Measurements from ENCODE around the gene SRGAP1.

Gene SRGAP1

GRCh38 chr12:63909746-63910145 lies 65.2 kb downstream of the SRGAP1 start:
- DNase-seq (ENCODE audit: low read depth): no peak

GRCh38 chr12:63911341-63911740 lies 66.8 kb downstream of the SRGAP1 start:
- no peak for DNase-seq (ENCODE audit: low read depth)

GRCh38 chr12:63912651-63913050 lies 68.2 kb downstream of the SRGAP1 start:
- no peak for DNase-seq (ENCODE audit: low read depth)

GRCh38 chr12:63913929-63914328 lies 69.4 kb downstream of the SRGAP1 start:
- no peak for DNase-seq (ENCODE audit: low read depth)

- peak; percentile 63 for DNase-seq (ENCODE audit: low read depth)
Observed at GRCh38 chr12:63915105-63915800, 70.8 kb downstream of the SRGAP1 start.

- DNase-seq (ENCODE audit: low read depth): peak; percentile 32
Observed at GRCh38 chr12:63916561-63917476, 72.3 kb downstream of the SRGAP1 start.

- no peak for DNase-seq (ENCODE audit: low read depth)
Observed at GRCh38 chr12:63917477-63917862, 73.0 kb downstream of the SRGAP1 start.

GRCh38 chr12:63917864-63918799 lies 73.6 kb downstream of the SRGAP1 start:
- peak; percentile 98 for DNase-seq (ENCODE audit: low read depth)

GRCh38 chr12:63918800-63919300 lies 74.3 kb downstream of the SRGAP1 start:
- DNase-seq (ENCODE audit: low read depth): peak; percentile 72

- DNase-seq (ENCODE audit: low read depth): peak; percentile 4
Observed at GRCh38 chr12:63919756-63920155, 75.3 kb downstream of the SRGAP1 start.

GRCh38 chr12:63921157-63921556 lies 76.7 kb downstream of the SRGAP1 start:
- DNase-seq (ENCODE audit: low read depth): no peak

- DNase-seq (ENCODE audit: low read depth): peak; percentile 79
Observed at GRCh38 chr12:63922474-63922873, 78.0 kb downstream of the SRGAP1 start.

- DNase-seq (ENCODE audit: low read depth): no peak
Observed at GRCh38 chr12:63924781-63925180, 80.3 kb downstream of the SRGAP1 start.

- DNase-seq (ENCODE audit: low read depth): no peak
Observed at GRCh38 chr12:63927511-63927910, 83.0 kb downstream of the SRGAP1 start.

GRCh38 chr12:63928305-63928704 lies 83.8 kb downstream of the SRGAP1 start:
- no peak for DNase-seq (ENCODE audit: low read depth)

GRCh38 chr12:63929426-63929825 lies 84.9 kb downstream of the SRGAP1 start:
- no peak for DNase-seq (ENCODE audit: low read depth)

- DNase-seq (ENCODE audit: low read depth): peak; percentile 66
Observed at GRCh38 chr12:63930971-63931370, 86.5 kb downstream of the SRGAP1 start.

- no peak for DNase-seq (ENCODE audit: low read depth)
Observed at GRCh38 chr12:63931703-63932102, 87.2 kb downstream of the SRGAP1 start.

GRCh38 chr12:63934936-63935335 lies 90.4 kb downstream of the SRGAP1 start:
- no peak for DNase-seq (ENCODE audit: low read depth)

- DNase-seq (ENCODE audit: low read depth): peak; percentile 14
Observed at GRCh38 chr12:63935361-63935760, 90.9 kb downstream of the SRGAP1 start.

- DNase-seq (ENCODE audit: low read depth): peak; percentile 92
Observed at GRCh38 chr12:63937378-63938316, 93.1 kb downstream of the SRGAP1 start.
